HepG2 (cell line): Measurements from ENCODE around the gene HOXD12. TPM values are rescaled to one million over a fixed set of nuclear protein-coding genes. Genes with fewer than 3 reads are reported as not detected.

ENCODE experiments used
- AKNA ChIP-seq: sonication (generic); formaldehyde crosslinking; IDR thresholded peaks from 2 replicates; pipeline ENCODE4 v1.4.0; 2020; ENCODE audit warnings: missing genetic modification reagents, borderline replicate concordance
- FOSL2 ChIP-seq: sonication (generic); formaldehyde crosslinking; IDR thresholded peaks from 2 replicates; pipeline ENCODE4 v1.4.0; 2020; ENCODE audit warnings: missing genetic modification reagents
- GTF3A ChIP-seq: sonication (generic); formaldehyde crosslinking; conservative IDR thresholded peaks from 2 replicates; pipeline ENCODE4 v1.4.0; 2020; ENCODE audit warnings: mild to moderate bottlenecking, missing genetic modification reagents
- HNRNPK ChIP-seq: fragments of 200-400 bp; formaldehyde crosslinking; IDR thresholded peaks from 2 replicates; pipeline ENCODE4 v1.6.1; 2018; ENCODE audit warnings: low read length, low read depth, moderate library complexity, mild to moderate bottlenecking; ENCODE audit not compliant: poor library complexity, severe bottlenecking
- NFE2L1 ChIP-seq: sonication (generic); formaldehyde crosslinking; IDR thresholded peaks from 2 replicates; pipeline ENCODE4 v1.4.0; 2020; ENCODE audit warnings: missing genetic modification reagents, mild to moderate bottlenecking, borderline replicate concordance
- NONO ChIP-seq, 2 experiments: fragments of 450-650 bp in 1 of 2; sonication (generic) in 1 of 2; formaldehyde crosslinking in 1 of 2; IDR thresholded peaks in 1 of 2; conservative IDR thresholded peaks in 1 of 2; 2 replicates each; pipeline versions ENCODE4 v1.6.1 to v1.8.0; 2017 to 2022; ENCODE audit warnings: mild to moderate bottlenecking in 1 of 2, missing genetic modification reagents in 1 of 2, moderate library complexity in 1 of 2
- NR2F1 ChIP-seq, 2 experiments: fragments of 450-650 bp in 1 of 2; formaldehyde crosslinking in 1 of 2; IDR thresholded peaks; 2 replicates each; pipeline versions ENCODE4 v1.5.0 to v1.6.1; 2016 to 2020; ENCODE audit warnings: mild to moderate bottlenecking in 1 of 2, missing compliant biosample characterization in 1 of 2, missing genetic modification reagents in 1 of 2, moderate library complexity in 1 of 2
- PBX2 ChIP-seq: IDR thresholded peaks from 2 replicates; pipeline ENCODE4 v1.6.1; 2016; ENCODE audit warnings: control low read depth
- PLRG1 ChIP-seq: fragments of 450-650 bp; conservative IDR thresholded peaks from 2 replicates; pipeline ENCODE4 v1.6.1; 2016
- XBP1 ChIP-seq: sonication (generic); formaldehyde crosslinking; IDR thresholded peaks from 2 replicates; pipeline ENCODE4 v1.5.0; 2020; ENCODE audit warnings: missing genetic modification reagents
- ZEB1 ChIP-seq: IDR thresholded peaks from 2 replicates; pipeline ENCODE4 v1.6.1; 2012; ENCODE audit warnings: mild to moderate bottlenecking, low read depth, inconsistent platforms; ENCODE audit not compliant: insufficient replicate concordance
- ZNF253 ChIP-seq: sonication (generic); formaldehyde crosslinking; IDR thresholded peaks from 2 replicates; pipeline ENCODE4 v1.8.0; 2022; ENCODE audit warnings: mild to moderate bottlenecking, missing genetic modification reagents, borderline replicate concordance
- ZNF264 ChIP-seq: sonication (generic); formaldehyde crosslinking; IDR thresholded peaks from 2 replicates; pipeline ENCODE4 v1.4.0; 2020; ENCODE audit warnings: missing genetic modification reagents
- ZNF569 ChIP-seq: sonication (generic); formaldehyde crosslinking; IDR thresholded peaks from 2 replicates; pipeline ENCODE4 v1.5.0; 2020; ENCODE audit warnings: mild to moderate bottlenecking, missing genetic modification reagents, moderate library complexity, borderline replicate concordance
- ZNF629 ChIP-seq: sonication (generic); formaldehyde crosslinking; conservative IDR thresholded peaks from 2 replicates; pipeline ENCODE4 v1.5.0; 2020; ENCODE audit warnings: missing genetic modification reagents
- polyA plus RNA-seq, 8 experiments: library from polyadenylated mRNA; depleted of rRNA in 3 of 8; stranded (reverse) in 7 of 8; unstranded in 1 of 8; fragments of >200 nt; fragmentation: Illumina TruSeq in 4 of 8; extraction: Trizol in 4 of 8; gene quantifications; 2 replicates each; pipeline versions ENCODE4 v1.2.1 to v1.2.3, GENCODE V29; 2011 to 2016; ENCODE audit warnings: low read depth in 4 of 8, missing spikeins in 1 of 8, mixed read lengths in 1 of 8; ENCODE audit not compliant: insufficient read depth in 1 of 8
- total RNA-seq, 5 experiments: library from RNA; depleted of rRNA; stranded (reverse); fragments of >200 nt; fragmentation: Illumina TruSeq; extraction: Trizol; gene quantifications; 2 replicates each; pipeline ENCODE4 v1.2.3, GENCODE V29; 2016; ENCODE audit warnings: low read depth in 1 of 5
- TF ChIP-seq, protein P1 (sequence below): sonication (generic); formaldehyde crosslinking; IDR thresholded peaks from 2 replicates; pipeline ENCODE4 v1.5.0; 2020; ENCODE audit warnings: missing genetic modification reagents
- TF ChIP-seq, protein P2 (sequence below): sonication (generic); formaldehyde crosslinking; conservative IDR thresholded peaks from 2 replicates; pipeline ENCODE4 v1.8.0; 2022; ENCODE audit warnings: mild to moderate bottlenecking, moderate library complexity, missing genetic modification reagents
- TF ChIP-seq, protein P3 (sequence below): conservative IDR thresholded peaks from 2 replicates; pipeline ENCODE4 v1.6.1; 2018; ENCODE audit warnings: missing genetic modification reagents

The HOXD12 gene
- total and polyA plus RNA-seq, 2 of the 13 experiments (the other 11 are each of a cell fraction or from before 2014, with no cell fraction given), result not detected

- TF ChIP-seq AKNA (CRISPR knock-in tag), result no peak
- TF ChIP-seq FOSL2 (CRISPR knock-in tag), result peak; percentile 49
- TF ChIP-seq NR2F1 (CRISPR knock-in tag; IDR thresholded peaks at IDR 0.05), result no peak
- TF ChIP-seq ZNF264 (CRISPR knock-in tag), result no peak
- TF ChIP-seq ZNF569 (CRISPR knock-in tag), result 0 out of 2 replicates have a peak, but pooled peaks have one; percentile 85
- TF ChIP-seq NONO (IDR thresholded peaks at IDR 0.05), result no peak
- peak; percentile 62; the same call in 1 of the 2 replicates for TF ChIP-seq NONO (CRISPR knock-in tag; conservative IDR thresholded peaks at IDR 0.05)
- no peak for TF ChIP-seq ZNF253 (CRISPR knock-in tag)
- TF ChIP-seq, protein P1, sequence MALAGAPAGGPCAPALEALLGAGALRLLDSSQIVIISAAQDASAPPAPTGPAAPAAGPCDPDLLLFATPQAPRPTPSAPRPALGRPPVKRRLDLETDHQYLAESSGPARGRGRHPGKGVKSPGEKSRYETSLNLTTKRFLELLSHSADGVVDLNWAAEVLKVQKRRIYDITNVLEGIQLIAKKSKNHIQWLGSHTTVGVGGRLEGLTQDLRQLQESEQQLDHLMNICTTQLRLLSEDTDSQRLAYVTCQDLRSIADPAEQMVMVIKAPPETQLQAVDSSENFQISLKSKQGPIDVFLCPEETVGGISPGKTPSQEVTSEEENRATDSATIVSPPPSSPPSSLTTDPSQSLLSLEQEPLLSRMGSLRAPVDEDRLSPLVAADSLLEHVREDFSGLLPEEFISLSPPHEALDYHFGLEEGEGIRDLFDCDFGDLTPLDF (CRISPR knock-in tag), result peak; percentile 42; the same call in 1 of the 2 replicates
- TF ChIP-seq, protein P2, sequence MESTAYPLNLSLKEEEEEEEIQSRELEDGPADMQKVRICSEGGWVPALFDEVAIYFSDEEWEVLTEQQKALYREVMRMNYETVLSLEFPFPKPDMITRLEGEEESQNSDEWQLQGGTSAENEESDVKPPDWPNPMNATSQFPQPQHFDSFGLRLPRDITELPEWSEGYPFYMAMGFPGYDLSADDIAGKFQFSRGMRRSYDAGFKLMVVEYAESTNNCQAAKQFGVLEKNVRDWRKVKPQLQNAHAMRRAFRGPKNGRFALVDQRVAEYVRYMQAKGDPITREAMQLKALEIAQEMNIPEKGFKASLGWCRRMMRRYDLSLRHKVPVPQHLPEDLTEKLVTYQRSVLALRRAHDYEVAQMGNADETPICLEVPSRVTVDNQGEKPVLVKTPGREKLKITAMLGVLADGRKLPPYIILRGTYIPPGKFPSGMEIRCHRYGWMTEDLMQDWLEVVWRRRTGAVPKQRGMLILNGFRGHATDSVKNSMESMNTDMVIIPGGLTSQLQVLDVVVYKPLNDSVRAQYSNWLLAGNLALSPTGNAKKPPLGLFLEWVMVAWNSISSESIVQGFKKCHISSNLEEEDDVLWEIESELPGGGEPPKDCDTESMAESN (CRISPR knock-in tag), result peak; percentile 93
- TF ChIP-seq HNRNPK, result no peak
- no peak for TF ChIP-seq ZNF629 (CRISPR knock-in tag)
- TF ChIP-seq, protein P3, sequence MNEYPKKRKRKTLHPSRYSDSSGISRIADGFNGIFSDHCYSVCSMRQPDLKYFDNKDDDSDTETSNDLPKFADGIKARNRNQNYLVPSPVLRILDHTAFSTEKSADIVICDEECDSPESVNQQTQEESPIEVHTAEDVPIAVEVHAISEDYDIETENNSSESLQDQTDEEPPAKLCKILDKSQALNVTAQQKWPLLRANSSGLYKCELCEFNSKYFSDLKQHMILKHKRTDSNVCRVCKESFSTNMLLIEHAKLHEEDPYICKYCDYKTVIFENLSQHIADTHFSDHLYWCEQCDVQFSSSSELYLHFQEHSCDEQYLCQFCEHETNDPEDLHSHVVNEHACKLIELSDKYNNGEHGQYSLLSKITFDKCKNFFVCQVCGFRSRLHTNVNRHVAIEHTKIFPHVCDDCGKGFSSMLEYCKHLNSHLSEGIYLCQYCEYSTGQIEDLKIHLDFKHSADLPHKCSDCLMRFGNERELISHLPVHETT (CRISPR knock-in tag), result no peak; the same call in 1 of the 2 replicates
- no peak for TF ChIP-seq PLRG1
- TF ChIP-seq PBX2 (CRISPR knock-in tag), result no peak
- peak; percentile 86 for TF ChIP-seq GTF3A
- TF ChIP-seq ZEB1, result peak; percentile 71
- TF ChIP-seq NFE2L1 (CRISPR knock-in tag), result no peak
- TF ChIP-seq XBP1 (CRISPR knock-in tag), result no peak
Measured at GRCh38 chr2:176140513-176141317, 41.1 kb downstream of the HOXD12 start (continued).
